ENCODE data around the gene ITM2C.

The ITM2C gene

DNA sequence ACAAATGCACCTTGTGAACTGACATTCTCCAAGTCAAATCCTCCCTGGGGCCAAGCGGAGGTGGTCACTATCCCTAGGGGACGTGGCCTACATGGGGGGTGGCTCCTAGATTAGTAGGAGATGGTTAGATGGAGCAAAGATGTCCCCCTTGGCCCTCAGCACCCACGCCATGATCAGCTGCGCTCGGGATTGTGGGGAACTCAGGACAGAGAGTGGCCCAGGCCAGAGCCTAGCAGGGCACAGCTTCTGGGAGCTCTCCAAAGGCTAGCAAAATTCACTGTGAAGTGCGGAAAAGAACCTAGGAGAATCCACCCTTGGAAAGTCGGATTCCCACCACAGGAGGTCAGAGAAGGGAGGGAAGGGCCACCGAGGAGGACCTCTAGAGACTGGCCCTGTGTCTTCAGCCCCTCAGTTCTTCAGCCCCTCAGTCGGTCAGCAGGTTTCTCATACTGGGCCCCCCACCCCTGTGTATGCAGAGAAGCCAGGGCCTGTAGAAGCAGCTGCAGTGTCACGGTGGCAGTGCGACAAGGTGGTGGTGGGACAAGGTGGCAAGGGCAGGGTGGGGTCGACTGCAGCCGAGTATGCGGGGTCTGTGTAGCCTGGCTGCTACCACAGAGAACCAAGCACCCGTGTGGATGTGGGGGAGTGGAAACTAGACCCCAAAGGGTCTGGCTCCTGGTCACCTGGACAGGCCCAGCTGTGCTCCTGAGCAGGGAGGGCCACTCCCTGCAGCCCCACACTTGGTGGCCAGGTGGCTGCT, 41.9 kb downstream of the ITM2C start:
- TF ChIP-seq, protein P1, sequence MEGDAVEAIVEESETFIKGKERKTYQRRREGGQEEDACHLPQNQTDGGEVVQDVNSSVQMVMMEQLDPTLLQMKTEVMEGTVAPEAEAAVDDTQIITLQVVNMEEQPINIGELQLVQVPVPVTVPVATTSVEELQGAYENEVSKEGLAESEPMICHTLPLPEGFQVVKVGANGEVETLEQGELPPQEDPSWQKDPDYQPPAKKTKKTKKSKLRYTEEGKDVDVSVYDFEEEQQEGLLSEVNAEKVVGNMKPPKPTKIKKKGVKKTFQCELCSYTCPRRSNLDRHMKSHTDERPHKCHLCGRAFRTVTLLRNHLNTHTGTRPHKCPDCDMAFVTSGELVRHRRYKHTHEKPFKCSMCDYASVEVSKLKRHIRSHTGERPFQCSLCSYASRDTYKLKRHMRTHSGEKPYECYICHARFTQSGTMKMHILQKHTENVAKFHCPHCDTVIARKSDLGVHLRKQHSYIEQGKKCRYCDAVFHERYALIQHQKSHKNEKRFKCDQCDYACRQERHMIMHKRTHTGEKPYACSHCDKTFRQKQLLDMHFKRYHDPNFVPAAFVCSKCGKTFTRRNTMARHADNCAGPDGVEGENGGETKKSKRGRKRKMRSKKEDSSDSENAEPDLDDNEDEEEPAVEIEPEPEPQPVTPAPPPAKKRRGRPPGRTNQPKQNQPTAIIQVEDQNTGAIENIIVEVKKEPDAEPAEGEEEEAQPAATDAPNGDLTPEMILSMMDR (conservative IDR thresholded peaks at IDR 0.05) = no peak
- TF ChIP-seq ZFX (IDR thresholded peaks at IDR 0.05) = no peak
- no peak overlapping the region for H3K27ac ChIP-seq

DNA sequence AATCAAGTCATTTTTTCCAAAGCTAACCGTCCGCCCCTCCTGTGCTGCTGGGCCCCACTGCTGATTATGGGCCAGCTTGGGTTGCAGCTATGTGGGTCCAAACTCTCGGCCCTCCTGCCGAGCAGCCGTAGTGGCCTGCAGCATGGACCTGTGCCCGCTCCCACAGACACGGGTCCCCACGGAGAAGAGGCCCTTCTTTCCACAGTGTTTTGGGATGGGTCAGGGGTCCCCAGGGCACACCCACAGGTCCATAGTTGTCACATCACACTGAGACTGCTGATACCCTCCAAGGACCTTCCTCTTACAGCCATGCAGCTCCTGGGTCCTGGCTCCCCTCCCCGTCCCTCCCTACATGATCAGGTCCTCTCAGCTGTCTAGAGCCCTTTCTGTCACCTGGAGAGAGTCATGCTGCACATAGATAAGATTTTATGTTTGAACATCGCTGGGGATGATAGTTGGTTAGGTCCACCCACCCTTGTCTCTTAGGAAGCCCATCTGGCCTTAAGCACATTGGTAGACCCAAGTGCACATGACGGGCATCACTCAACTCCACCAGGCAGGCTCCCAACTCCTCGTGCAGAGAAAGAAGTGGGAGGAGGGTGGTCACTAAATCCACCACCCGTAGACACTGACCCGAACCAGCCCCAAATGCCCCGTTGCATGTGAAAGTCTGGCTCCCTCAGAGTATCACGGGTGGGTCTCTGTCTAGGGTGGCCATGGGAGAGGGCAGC, 42.8 kb downstream of the ITM2C start:
- no peak overlapping the region for H3K27ac ChIP-seq
- TF ChIP-seq, protein P1 (conservative IDR thresholded peaks at IDR 0.05) = no peak
- no peak for TF ChIP-seq ZFX (IDR thresholded peaks at IDR 0.05)

DNA sequence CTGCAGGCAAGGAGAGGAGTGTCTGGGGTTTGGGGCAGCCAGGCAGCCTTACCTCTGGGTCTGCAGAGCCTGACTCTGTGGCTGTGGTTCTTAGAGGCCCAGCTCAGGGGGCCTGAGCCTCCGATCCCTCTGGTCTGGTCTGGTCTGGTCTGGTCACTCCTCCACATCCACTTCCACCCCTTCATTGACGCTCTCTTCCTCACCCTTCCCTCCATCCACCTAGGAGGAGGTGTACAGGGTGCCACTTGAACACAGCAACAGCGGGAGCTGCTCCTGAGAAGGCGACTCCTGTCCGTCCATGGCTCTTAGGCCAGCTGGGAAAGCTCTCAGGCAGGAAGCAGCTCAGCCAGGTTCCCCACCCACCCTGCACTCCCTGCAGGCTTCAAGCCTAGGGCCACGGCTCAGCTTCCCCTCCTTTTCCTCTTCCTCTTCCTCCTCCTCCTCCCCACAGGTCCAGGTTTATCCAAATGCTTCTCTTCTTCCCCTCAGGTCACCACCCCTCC, 43.4 kb downstream of the ITM2C start:
- no peak overlapping the region for H3K27ac ChIP-seq
- TF ChIP-seq ZFX (IDR thresholded peaks at IDR 0.05) = no peak
- TF ChIP-seq, protein P1 (conservative IDR thresholded peaks at IDR 0.05) = no peak

DNA sequence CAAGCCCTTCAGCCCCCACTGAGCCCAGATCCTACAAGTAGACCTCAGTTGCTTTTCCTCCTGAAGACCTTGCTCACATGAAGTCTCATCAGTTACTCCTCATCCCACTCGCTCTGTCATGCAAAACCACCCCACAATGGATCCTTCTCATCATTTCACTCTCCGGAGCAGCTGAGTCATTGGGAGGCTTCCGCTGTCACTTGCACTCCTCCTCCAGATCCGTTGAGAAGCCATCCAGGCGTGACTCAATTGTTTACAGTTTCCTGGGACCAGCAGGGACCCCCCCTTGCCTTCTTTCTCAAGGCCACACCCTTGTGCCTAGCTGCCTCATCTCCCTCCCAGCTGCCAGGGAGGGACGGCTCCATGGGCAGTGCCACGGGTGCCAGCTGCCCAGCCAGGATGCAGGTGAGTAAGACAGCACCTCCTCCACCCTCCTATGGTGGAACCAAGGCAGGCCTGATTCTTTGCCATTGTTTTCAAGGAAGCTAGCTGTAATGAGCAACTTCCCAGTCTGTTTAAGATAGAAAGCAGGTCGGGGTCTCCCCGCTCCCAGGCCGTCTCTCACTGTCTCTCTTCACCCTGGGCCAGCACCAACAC, 44.0 kb downstream of the ITM2C start:
- H3K27ac ChIP-seq = no peak overlapping the region
- TF ChIP-seq ZFX (IDR thresholded peaks at IDR 0.05) = no peak
- TF ChIP-seq, protein P1 (conservative IDR thresholded peaks at IDR 0.05) = no peak

DNA sequence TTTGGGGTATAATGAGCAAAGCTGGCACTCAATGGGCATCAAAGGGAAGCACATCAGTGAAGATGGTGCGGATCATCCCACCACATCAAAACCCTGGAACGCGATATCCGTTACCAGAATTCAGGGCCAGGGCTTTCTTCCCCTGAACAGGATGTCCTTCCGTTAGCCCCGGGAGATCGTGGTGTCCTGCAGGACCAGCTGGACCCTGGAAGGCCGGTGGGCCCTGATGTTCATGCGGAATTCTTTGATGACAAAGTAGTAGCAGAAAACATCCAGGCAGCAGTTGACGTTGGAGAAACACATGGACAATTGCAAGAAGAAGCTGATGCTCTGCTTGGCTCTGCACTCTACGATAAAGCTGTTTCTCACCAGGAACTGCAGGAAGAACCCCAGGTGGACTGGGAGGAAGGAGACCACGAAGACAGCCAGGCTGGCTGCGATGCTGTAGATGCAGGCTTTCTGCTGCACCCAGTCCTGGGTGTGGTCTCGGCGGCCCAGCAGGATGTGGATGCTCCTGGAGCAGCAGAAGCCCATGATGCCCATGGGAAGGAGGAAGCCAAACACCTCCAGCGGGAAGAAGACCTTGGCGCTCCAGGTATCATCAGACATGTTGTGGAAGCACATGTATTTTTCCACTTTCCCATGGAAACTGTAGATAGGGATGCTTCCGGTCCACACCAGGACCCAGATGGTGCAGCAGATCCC, 45.3 kb downstream of the ITM2C start:
- TF ChIP-seq ZFX (IDR thresholded peaks at IDR 0.05) = no peak
- TF ChIP-seq, protein P1 (conservative IDR thresholded peaks at IDR 0.05) = no peak
- no peak overlapping the region for H3K27ac ChIP-seq

DNA sequence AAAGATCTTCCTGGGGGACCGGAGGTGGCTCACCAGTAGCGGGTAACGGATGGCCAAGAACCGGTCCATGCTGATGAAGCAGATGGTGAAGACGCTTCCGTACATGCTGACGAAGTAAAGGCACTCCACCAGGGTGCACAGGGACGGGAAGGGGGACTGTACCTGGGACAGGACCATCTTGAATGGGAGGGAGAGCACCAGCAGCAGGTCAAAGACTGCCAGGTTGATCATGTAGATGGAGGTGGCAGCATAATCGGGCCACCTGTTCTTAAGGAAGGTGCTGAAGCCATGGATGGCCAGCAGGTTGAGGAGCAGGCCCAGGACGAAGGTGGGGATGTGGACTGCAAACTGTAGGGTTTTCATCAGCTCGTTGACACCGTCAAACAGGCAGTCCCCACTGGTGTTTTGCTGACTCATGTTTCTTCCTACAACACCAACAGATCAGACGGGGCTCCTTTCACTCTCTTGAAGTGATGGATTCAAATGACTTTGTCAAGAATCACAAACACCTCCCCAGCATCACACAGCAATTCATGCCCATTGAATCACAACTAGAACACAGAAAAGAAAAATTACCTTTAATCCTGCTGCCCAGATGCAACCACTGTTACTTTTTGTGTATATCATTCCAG, 45.9 kb downstream of the ITM2C start:
- no peak overlapping the region for H3K27ac ChIP-seq
- TF ChIP-seq, protein P1 (conservative IDR thresholded peaks at IDR 0.05) = no peak
- TF ChIP-seq ZFX (IDR thresholded peaks at IDR 0.05) = no peak
